GM06990 (cell line): ENCODE measurements around the gene ATP10D.

ENCODE experiments used
- DNase-seq: peaks from one replicate; pipeline ENCODE4 v3.0.0-alpha.2; 2011; ENCODE audit not compliant: insufficient read length; ENCODE audit errors: extremely low read depth
- H3K27me3 ChIP-seq: replicated peaks from 2 replicates; pipeline ENCODE4 v1.6.0; 2011; ENCODE audit warnings: low read length; ENCODE audit not compliant: control insufficient read depth, insufficient read depth
- H3K36me3 ChIP-seq: 2 replicates; pipeline ENCODE4 v1.5.1; 2011; ENCODE audit warnings: low read length; ENCODE audit not compliant: control insufficient read depth, insufficient read depth
- H3K4me3 ChIP-seq: replicated peaks from 2 replicates; pipeline ENCODE4 v1.5.1; 2011; ENCODE audit warnings: low read depth, mild to moderate bottlenecking, control low read depth, low read length
- TF ChIP-seq, protein P1 (sequence below): IDR thresholded peaks from 2 replicates; pipeline ENCODE4 v1.5.1; 2011; ENCODE audit warnings: low read length, control low read depth, mild to moderate bottlenecking, inconsistent platforms; ENCODE audit not compliant: insufficient read depth, poor library complexity, severe bottlenecking

The ATP10D gene

GRCh38 chr4:47500776-47501175 is 15.7 kb downstream of the ATP10D start:
- H3K27me3 ChIP-seq: no peaks in the 10 kb centered on the region
- no peak overlapping the region for H3K4me3 ChIP-seq
- no peak for DNase-seq
- TF ChIP-seq, protein P1, sequence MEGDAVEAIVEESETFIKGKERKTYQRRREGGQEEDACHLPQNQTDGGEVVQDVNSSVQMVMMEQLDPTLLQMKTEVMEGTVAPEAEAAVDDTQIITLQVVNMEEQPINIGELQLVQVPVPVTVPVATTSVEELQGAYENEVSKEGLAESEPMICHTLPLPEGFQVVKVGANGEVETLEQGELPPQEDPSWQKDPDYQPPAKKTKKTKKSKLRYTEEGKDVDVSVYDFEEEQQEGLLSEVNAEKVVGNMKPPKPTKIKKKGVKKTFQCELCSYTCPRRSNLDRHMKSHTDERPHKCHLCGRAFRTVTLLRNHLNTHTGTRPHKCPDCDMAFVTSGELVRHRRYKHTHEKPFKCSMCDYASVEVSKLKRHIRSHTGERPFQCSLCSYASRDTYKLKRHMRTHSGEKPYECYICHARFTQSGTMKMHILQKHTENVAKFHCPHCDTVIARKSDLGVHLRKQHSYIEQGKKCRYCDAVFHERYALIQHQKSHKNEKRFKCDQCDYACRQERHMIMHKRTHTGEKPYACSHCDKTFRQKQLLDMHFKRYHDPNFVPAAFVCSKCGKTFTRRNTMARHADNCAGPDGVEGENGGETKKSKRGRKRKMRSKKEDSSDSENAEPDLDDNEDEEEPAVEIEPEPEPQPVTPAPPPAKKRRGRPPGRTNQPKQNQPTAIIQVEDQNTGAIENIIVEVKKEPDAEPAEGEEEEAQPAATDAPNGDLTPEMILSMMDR: no peak
- H3K36me3 ChIP-seq: no peaks in the 10 kb centered on the region

- no peaks in the 10 kb centered on the region for H3K27me3 ChIP-seq
- TF ChIP-seq, protein P1: no peak
- no peaks in the 10 kb centered on the region for H3K36me3 ChIP-seq
- no peak overlapping the region for H3K4me3 ChIP-seq
- no peak for DNase-seq
Measured at GRCh38 chr4:47505147-47505546, 20.1 kb downstream of the ATP10D start.

DNA sequence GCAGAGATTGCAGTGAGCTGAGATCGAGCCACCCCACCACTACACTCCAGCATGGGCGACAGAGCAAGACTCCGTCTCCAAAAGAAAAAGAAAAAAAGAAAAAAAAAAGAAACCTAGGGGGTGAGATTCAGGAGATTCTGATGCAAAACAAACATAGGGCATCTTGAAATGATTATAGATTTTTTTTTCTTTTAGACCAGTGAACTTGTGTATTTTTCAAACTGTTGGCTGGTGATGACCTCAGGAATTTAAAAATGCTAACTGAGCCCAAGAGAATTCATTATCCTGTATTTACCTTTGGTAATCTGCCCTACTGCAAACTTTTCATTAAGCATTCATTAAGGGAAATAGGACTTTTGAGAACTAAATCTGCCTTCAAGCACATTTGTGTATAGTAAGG is 20.6 kb downstream of the ATP10D start:
- no peak for DNase-seq
- Histone ChIP-seq H3K27me3 (no peaks in the 10 kb centered on the region), H3K4me3 (no peak overlapping the region), H3K36me3 (no peaks in the 10 kb centered on the region)
- TF ChIP-seq, protein P1: no peak

DNA sequence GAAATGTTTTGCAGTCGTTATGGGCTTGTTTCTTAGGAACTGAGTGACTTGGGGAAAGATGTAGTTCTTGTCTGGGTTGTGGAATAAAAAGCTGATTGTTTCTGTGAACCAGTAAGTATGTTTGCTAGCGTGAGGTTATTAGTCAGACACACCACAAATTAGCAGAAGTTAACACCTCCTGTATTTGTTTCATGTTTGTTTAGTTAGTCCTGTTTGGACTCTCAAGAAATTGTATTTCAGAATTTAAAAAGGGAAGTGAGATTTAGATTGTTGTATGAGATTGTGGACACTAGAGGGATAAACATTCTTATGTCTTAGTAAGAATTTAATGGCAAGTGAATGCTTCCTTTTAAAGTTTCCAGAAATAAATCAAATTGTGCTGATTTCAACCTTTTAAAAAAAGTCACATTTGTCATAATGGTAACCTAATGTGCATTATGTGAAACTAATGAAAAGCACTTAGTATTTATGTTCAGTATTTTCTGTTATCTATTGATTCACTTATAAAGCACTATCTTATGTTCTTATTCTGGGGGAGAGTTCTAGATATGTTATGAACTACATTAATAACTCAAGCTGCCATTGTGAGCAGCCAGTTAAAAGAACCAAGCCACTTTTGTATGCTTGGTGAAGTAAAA is 25.6 kb downstream of the ATP10D start:
- H3K4me3 ChIP-seq: no peak overlapping the region
- DNase-seq: peak; percentile 63
- TF ChIP-seq, protein P1: peak; percentile 5
- no peaks in the 10 kb centered on the region for H3K27me3 ChIP-seq
- H3K36me3 ChIP-seq: peaks cover 2% of the 10 kb centered on the region

- H3K27me3 ChIP-seq: no peaks in the 10 kb centered on the region
- TF ChIP-seq, protein P1: no peak
- peaks cover 2% of the 10 kb centered on the region for H3K36me3 ChIP-seq
- no peak overlapping the region for H3K4me3 ChIP-seq
- DNase-seq: no peak
Measured at GRCh38 chr4:47513461-47513860, 28.4 kb downstream of the ATP10D start.
